NB4 (cell line): Measurements from ENCODE around the gene PLEKHM2.
"Not testable (repeated sequence)": the region's sequence is repeated elsewhere in the genome, so short reads cannot be mapped to it uniquely, and the experiment has no call there.

Source experiments
- MYC ChIP-seq: IDR thresholded peaks from 2 replicates; pipeline ENCODE4 v1.6.1; 2011; ENCODE audit warnings: low read depth, low read length
- POLR2A ChIP-seq: IDR thresholded peaks from 2 replicates; pipeline ENCODE4 v1.6.1; 2011; ENCODE audit warnings: mild to moderate bottlenecking; ENCODE audit not compliant: insufficient read length; ENCODE audit errors: extremely low read depth

GRCh38 chr1:15652130-15652529 is 32.0 kb upstream of the PLEKHM2 start:
- not testable (repeated sequence) for TF ChIP-seq MYC, POLR2A
